Neutrophil (primary cell): Measurements from ENCODE around the gene TMEM250.

Source experiments
- H3K27ac ChIP-seq: fragments of 200-600 bp; sonication (generic); 2 replicates; pipeline ENCODE4 v1.5.1; 2016; ENCODE audit warnings: mild to moderate bottlenecking, moderate library complexity
- H3K27me3 ChIP-seq: fragments of 200-600 bp; sonication (generic); 2 replicates; pipeline ENCODE4 v1.6.0; 2016; ENCODE audit warnings: mild to moderate bottlenecking
- H3K36me3 ChIP-seq: fragments of 200-600 bp; sonication (generic); 2 replicates; pipeline ENCODE4 v1.5.1; 2017
- H3K4me1 ChIP-seq, 2 experiments: fragments of 200-600 bp in 1 of 2; sonication (generic) in 1 of 2; 1 replicate in 1 of 2; 2 replicates in 1 of 2; pipeline versions ENCODE4 v1.5.1 to v1.6.1; 2013 to 2016; ENCODE audit warnings: low read depth in 1 of 2, low read length in 1 of 2, mild to moderate bottlenecking in 1 of 2, moderate library complexity in 1 of 2; ENCODE audit not compliant: control insufficient read depth in 1 of 2, insufficient read depth in 1 of 2
- H3K4me3 ChIP-seq, 2 experiments: fragments of 200-600 bp in 1 of 2; sonication (generic) in 1 of 2; 1 replicate in 1 of 2; 2 replicates in 1 of 2; pipeline ENCODE4 v1.5.1; 2013 to 2016; ENCODE audit warnings: low read depth in 1 of 2, low read length in 1 of 2, mild to moderate bottlenecking in 1 of 2, moderate library complexity in 1 of 2
- H3K9me3 ChIP-seq: fragments of 200-600 bp; sonication (generic); 2 replicates; pipeline ENCODE4 v1.5.1; 2016
- TF ChIP-seq, protein P1 (sequence below): fragments of 200-600 bp; sonication (generic); IDR thresholded peaks from 2 replicates; pipeline ENCODE4 v1.5.1; 2016; ENCODE audit warnings: antibody characterized with exemption

TMEM250 gene

DNA sequence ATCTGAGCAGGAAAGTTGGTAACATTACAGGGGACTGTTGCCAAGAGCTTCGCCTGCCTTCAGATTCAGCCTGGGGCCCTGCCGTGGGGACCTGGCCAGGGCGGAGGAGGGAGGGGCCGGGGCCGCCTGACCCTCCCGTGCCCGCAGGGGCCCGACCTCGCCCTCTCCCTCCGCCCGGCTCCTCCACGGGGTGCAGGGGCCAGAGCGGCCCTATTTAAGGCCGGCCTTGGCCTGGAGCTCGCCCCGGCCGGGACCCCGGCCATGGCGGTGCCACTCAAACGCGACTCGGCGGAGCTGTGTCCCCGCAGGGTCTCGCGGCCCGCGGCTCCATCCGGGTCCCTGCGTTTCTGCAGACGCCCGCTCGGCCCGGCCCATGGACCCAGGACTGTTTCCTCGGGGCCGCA, 757 bp downstream of the TMEM250 start:
- peak overlapping the region; percentile 90 for H3K27ac ChIP-seq
- H3K9me3 ChIP-seq: no peaks in the 10 kb centered on the region
- H3K36me3 ChIP-seq: peaks cover 26% of the 10 kb centered on the region
- H3K27me3 ChIP-seq: peaks cover 10% of the 10 kb centered on the region
- peak overlapping the region; percentile 75 to 78 for H3K4me3 ChIP-seq
- TF ChIP-seq, protein P1, sequence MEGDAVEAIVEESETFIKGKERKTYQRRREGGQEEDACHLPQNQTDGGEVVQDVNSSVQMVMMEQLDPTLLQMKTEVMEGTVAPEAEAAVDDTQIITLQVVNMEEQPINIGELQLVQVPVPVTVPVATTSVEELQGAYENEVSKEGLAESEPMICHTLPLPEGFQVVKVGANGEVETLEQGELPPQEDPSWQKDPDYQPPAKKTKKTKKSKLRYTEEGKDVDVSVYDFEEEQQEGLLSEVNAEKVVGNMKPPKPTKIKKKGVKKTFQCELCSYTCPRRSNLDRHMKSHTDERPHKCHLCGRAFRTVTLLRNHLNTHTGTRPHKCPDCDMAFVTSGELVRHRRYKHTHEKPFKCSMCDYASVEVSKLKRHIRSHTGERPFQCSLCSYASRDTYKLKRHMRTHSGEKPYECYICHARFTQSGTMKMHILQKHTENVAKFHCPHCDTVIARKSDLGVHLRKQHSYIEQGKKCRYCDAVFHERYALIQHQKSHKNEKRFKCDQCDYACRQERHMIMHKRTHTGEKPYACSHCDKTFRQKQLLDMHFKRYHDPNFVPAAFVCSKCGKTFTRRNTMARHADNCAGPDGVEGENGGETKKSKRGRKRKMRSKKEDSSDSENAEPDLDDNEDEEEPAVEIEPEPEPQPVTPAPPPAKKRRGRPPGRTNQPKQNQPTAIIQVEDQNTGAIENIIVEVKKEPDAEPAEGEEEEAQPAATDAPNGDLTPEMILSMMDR: no peak
- peaks cover 17 to 27% of the 10 kb centered on the region in 2 experiments for H3K4me1 ChIP-seq

DNA sequence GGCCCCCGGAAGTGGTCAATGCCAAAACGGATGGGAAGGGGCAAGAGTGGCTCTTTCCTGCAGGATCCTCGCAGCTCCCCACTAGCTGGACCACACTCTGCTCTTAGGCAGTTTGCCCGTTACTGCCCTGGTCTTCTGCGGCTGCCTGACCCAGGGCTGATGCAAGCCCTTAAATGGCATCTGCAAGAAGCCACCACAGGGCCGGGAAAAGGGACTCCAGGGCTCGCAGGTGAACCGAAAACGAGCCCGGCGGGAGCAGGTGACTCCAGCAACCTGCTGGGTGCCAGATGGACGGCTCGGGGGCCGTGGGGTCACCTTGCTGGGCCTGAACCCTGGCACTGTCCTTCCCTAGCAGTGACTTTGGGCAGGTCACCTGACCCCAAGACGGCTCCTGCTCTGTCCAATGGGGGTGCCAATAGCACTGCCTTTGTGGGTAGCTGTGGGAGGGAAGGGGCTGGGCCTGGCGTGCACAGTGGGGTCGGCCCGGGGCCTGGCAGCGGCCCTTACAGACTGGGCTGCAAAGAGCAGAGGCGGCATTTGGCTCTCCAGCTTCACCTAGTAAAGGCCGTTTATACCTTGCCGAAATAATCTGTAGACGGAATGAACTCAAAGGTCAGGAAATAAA, 1.3 kb downstream of the TMEM250 start:
- Histone ChIP-seq H3K27ac (peak overlapping the region; percentile 90), H3K27me3 (peaks cover 6% of the 10 kb centered on the region), H3K36me3 (peaks cover 26% of the 10 kb centered on the region), H3K4me1 (peaks cover 17 to 22% of the 10 kb centered on the region in 2 experiments), H3K9me3 (no peaks in the 10 kb centered on the region), H3K4me3 (peak overlapping the region; percentile 75 to 78)
- TF ChIP-seq, protein P1: no peak

GRCh38 chr9:136116360-136117098, 2.1 kb downstream of the TMEM250 start:
- Histone ChIP-seq H3K36me3 (peaks cover 26% of the 10 kb centered on the region), H3K4me1 (peaks cover 17 to 22% of the 10 kb centered on the region in 2 experiments), H3K9me3 (no peaks in the 10 kb centered on the region), H3K4me3 (no peak overlapping the region), H3K27ac (no peak overlapping the region), H3K27me3 (peaks cover 4% of the 10 kb centered on the region)
- TF ChIP-seq, protein P1: no peak

DNA sequence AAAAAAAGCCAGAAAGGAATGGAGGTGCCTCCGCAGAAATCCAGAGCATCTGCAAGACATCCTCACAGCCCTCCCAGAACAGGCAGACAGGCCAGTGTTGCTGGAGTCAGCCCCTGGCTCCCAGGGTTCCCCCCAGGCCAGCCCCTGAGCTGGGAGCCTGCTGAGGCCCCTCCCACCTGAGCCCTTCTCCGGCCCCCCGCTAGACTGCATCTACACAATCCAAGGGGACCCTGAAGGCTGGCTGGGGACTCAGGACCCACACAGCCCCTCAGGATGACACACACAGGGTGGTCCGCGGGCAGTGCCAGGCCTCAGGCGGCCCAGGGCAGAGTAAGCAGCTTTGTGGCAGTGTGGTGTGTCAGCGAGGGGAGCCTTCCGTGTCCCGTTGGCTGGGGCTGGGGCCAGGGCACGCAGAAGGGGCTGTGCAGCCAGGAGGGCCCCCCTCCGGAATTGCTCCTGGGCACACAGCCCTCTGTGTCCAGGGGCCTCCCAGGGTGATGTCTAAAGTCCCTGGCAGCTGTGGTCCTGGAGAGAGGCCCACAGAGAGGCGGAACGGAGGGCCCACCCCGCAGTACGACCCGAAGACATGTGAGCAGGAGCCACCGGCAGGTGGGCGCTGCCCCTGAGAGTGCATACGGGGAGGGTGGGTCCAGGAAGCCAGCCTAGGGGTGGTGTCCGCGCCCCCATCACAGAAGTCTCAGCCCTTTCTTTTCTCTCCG, 2.9 kb downstream of the TMEM250 start:
- no peaks in the 10 kb centered on the region for H3K9me3 ChIP-seq
- no peak overlapping the region for H3K27ac ChIP-seq
- TF ChIP-seq, protein P1: no peak
- H3K4me3 ChIP-seq: no peak overlapping the region
- H3K4me1 ChIP-seq: peaks cover 17 to 22% of the 10 kb centered on the region in 2 experiments
- peaks cover 12% of the 10 kb centered on the region for H3K27me3 ChIP-seq
- peaks cover 26% of the 10 kb centered on the region for H3K36me3 ChIP-seq

- Histone ChIP-seq H3K4me3 (no peak overlapping the region), H3K4me1 (peaks cover 19 to 27% of the 10 kb centered on the region in 2 experiments), H3K27ac (no peak overlapping the region), H3K9me3 (no peaks in the 10 kb centered on the region), H3K36me3 (peaks cover 26% of the 10 kb centered on the region), H3K27me3 (peaks cover 18% of the 10 kb centered on the region)
- TF ChIP-seq, protein P1: no peak
Measured at GRCh38 chr9:136115206-136115605, 3.5 kb downstream of the TMEM250 start.
